GM12878 (cell line): ENCODE results near the gene U2AF2. TPM values are rescaled to one million over a fixed set of nuclear protein-coding genes. Genes with fewer than 3 reads are reported as not detected.

Source experiments
- ATAC-seq: fragments of 200-7000 bp; cut with Tn5 transposase; 3 replicates; pipeline ENCODE4 v1.9.1; 2020; ENCODE audit warnings: mild to moderate bottlenecking, moderate library complexity
- BruUV-seq: library from RNA; stranded (reverse); fragments of 400-500 nt; replicated peaks from 2 replicates; lab custom pipeline; 2021; lab: Mats Ljungman, UMichigan
- CTCF ChIA-PET: fragments of 300-600 bp; sonication (Branson Sonifier 250); formaldehyde crosslinking; extraction: SDS; loops from one replicate; lab custom pipeline; 2021; ENCODE audit warnings: inconsistent platforms; lab: Yijun Ruan, JAX
- POLR2A ChIA-PET: fragments of 350-600 bp; formaldehyde crosslinking; extraction: SDS; loops from one replicate; lab custom pipeline; 2021; ENCODE audit warnings: inconsistent platforms; lab: Charles Lee
- RAD21 ChIA-PET: fragments of 300-600 bp; sonication (Branson Sonifier 250); formaldehyde crosslinking; loops from one replicate; lab custom pipeline; 2023; ENCODE audit warnings: antibody characterized with exemption; ENCODE audit not compliant: unreplicated experiment; lab: Charles Lee
- SMC1A ChIA-PET: fragments of 300-600 bp; sonication (Branson Sonifier 250); formaldehyde crosslinking; loops from one replicate; lab custom pipeline; 2023; ENCODE audit not compliant: unreplicated experiment, uncharacterized antibody; lab: Charles Lee
- DNase-seq: peaks from one replicate; pipeline ENCODE4 v3.0.0-alpha.2; 2011; ENCODE audit warnings: low read depth, low spot score
- FAIRE-seq: peaks from 3 replicates; lab custom pipeline; 2011; peaks lifted over from hg19 to GRCh38; lab: Jason Lieb, UNC
- H2AFZ ChIP-seq: 2 replicates; pipeline ENCODE4 v1.6.0; 2011; ENCODE audit warnings: low read depth, low read length, control low read depth; ENCODE audit not compliant: control insufficient read depth
- H3K27ac ChIP-seq: 2 replicates; pipeline ENCODE4 v1.5.1; 2011; ENCODE audit warnings: control low read depth; ENCODE audit not compliant: control insufficient read depth, insufficient read depth
- H3K27me3 ChIP-seq, 2 experiments: replicated peaks in 1 of 2; 2 replicates each; pipeline versions ENCODE4 v1.6.0 to v1.6.1; 2011; ENCODE audit warnings: low read length in 1 of 2; ENCODE audit not compliant: control insufficient read depth in 2 of 2, insufficient read depth in 2 of 2
- H3K36me3 ChIP-seq, 2 experiments: 2 replicates each; pipeline ENCODE4 v1.5.1; 2011; ENCODE audit warnings: low read length in 1 of 2; ENCODE audit not compliant: control insufficient read depth in 2 of 2, insufficient read depth in 2 of 2
- H3K4me1 ChIP-seq: 2 replicates; pipeline ENCODE4 v1.6.1; 2011; ENCODE audit warnings: mild to moderate bottlenecking, low read length, moderate library complexity, mixed read lengths; ENCODE audit not compliant: control insufficient read depth, insufficient read depth
- H3K4me2 ChIP-seq: 2 replicates; pipeline ENCODE4 v1.6.0; 2011; ENCODE audit warnings: control low read depth; ENCODE audit not compliant: control insufficient read depth, insufficient read depth
- H3K4me3 ChIP-seq: fragments of 200-600 bp; sonication (generic); 2 replicates; pipeline ENCODE4 v1.5.1; 2016
- H3K79me2 ChIP-seq: 2 replicates; pipeline ENCODE4 v1.6.0; 2011; ENCODE audit warnings: low read length; ENCODE audit not compliant: control insufficient read depth, insufficient read depth
- H3K9ac ChIP-seq: 2 replicates; pipeline ENCODE4 v1.8.0; 2011; ENCODE audit warnings: low read length, control low read depth, mixed read lengths; ENCODE audit not compliant: control insufficient read depth, insufficient read depth
- H3K9me3 ChIP-seq: replicated peaks from 3 replicates; pipeline ENCODE4 v1.5.1; 2011; ENCODE audit warnings: mild to moderate bottlenecking, low read length; ENCODE audit not compliant: control insufficient read depth, insufficient read depth
- H4K20me1 ChIP-seq: 2 replicates; pipeline ENCODE4 v1.6.0; 2011; ENCODE audit not compliant: control insufficient read depth, insufficient read depth
- CHD4 ChIP-seq: fragments of 200-600 bp; sonication (generic); IDR thresholded peaks from 2 replicates; pipeline ENCODE4 v1.6.1; 2016; ENCODE audit warnings: mild to moderate bottlenecking
- E4F1 ChIP-seq: fragments of 450-650 bp; IDR thresholded peaks from 2 replicates; pipeline ENCODE4 v1.6.1; 2018; ENCODE audit warnings: borderline replicate concordance, mild to moderate bottlenecking; ENCODE audit not compliant: partially characterized antibody
- HDAC6 ChIP-seq: fragments of 200-600 bp; sonication (generic); IDR thresholded peaks from one replicate; pipeline ENCODE4 v1.8.0; 2017; ENCODE audit warnings: antibody characterized with exemption; ENCODE audit not compliant: unreplicated experiment
- KDM1A ChIP-seq: fragments of 200-600 bp; sonication (generic); IDR thresholded peaks from 2 replicates; pipeline ENCODE4 v1.6.1; 2016; ENCODE audit warnings: borderline replicate concordance
- MYB ChIP-seq: fragments of 150-350 bp; IDR thresholded peaks from 2 replicates; pipeline ENCODE4 v1.6.1; 2014; ENCODE audit warnings: mild to moderate bottlenecking, low read depth, low read length, borderline replicate concordance
- NFYB ChIP-seq: IDR thresholded peaks from 2 replicates; pipeline ENCODE4 v1.6.1; 2011; ENCODE audit warnings: low read depth, mild to moderate bottlenecking, low read length, improper control_type of control experiment, moderate library complexity; ENCODE audit not compliant: insufficient read depth
- NR2C2 ChIP-seq: IDR thresholded peaks from 2 replicates; pipeline ENCODE4 v1.6.1; 2011; ENCODE audit warnings: borderline replicate concordance, low read depth; ENCODE audit not compliant: control insufficient read depth, insufficient read length
- WRNIP1 ChIP-seq: IDR thresholded peaks from 2 replicates; pipeline ENCODE4 v1.6.1; 2011; ENCODE audit warnings: low read depth, low read length, improper control_type of control experiment, borderline replicate concordance
- ZNF592 ChIP-seq: fragments of 450-650 bp; IDR thresholded peaks from 2 replicates; pipeline ENCODE4 v1.6.1; 2017; ENCODE audit warnings: mild to moderate bottlenecking, moderate library complexity
- WGBS: methylation state at CpG from one replicate; pipeline ENCODE4 v1.1.6; 2016; ENCODE audit warnings: low lambda C conversion rate; ENCODE audit not compliant: insufficient replicate concordance, insufficient coverage; ENCODE audit errors: missing lambda C conversion rate; 5-methylcytosine and 5-hydroxymethylcytosine counted together
- in situ Hi-C: fragments of 300-500 bp; cut with MboI; formaldehyde crosslinking; loops from 9 replicates; pipeline ENCODE4 v1.14.3; 2018; ENCODE audit warnings: mixed read lengths
- intact Hi-C: fragments of 100-400 bp; cut with micrococcal nuclease; formaldehyde crosslinking; loops from one replicate; pipeline ENCODE4 v1.14.2; 2022; ENCODE audit not compliant: unreplicated experiment
- polyA plus RNA-seq, 11 experiments: library from polyadenylated mRNA; depleted of rRNA in 4 of 11; unstranded in 6 of 11; stranded (reverse) in 5 of 11; fragments of >200 nt; fragmentation: Nextera tagmentation in 4 of 11; fragmentation: Illumina TruSeq in 1 of 11; extraction: Ambion mirVana in 4 of 11; extraction: Trizol in 1 of 11; gene quantifications; 1 replicate in 1 of 11; 2 replicates in 10 of 11; pipeline versions ENCODE4 v1.2.1 to v1.2.3, GENCODE V29; 2011 to 2016; ENCODE audit warnings: inconsistent platforms in 2 of 11, missing spikeins in 2 of 11, low read depth in 1 of 11
- total RNA-seq, 4 experiments: library from RNA; depleted of rRNA in 3 of 4; stranded (reverse); fragments of >200 nt in 3 of 4; fragmentation: Illumina TruSeq in 1 of 4; extraction: Trizol in 1 of 4; gene quantifications; 2 replicates each; pipeline versions ENCODE4 v1.2.1 to v1.2.3, GENCODE V29; 2013 to 2021

U2AF2 gene
- total and polyA plus RNA-seq, 10 of the 15 experiments (the other 5 are each of a cell fraction or from before 2014, with no cell fraction given) = 3.0 to 338 (median 130) TPM

- Histone ChIP-seq H3K27ac (no peak overlapping the region), H3K9me3 (no peaks in the 10 kb centered on the region; the same call in 2 of the 3 replicates), H3K27me3 (no peaks in the 10 kb centered on the region), H4K20me1 (no peaks in the 10 kb centered on the region), H3K36me3 (no peaks in the 10 kb centered on the region), H3K4me2 (no peak overlapping the region), H3K4me3 (no peak overlapping the region), H3K9ac (no peak overlapping the region), H3K4me1 (no peaks in the 10 kb centered on the region), H2AFZ (no peak overlapping the region), H3K79me2 (no peaks in the 10 kb centered on the region)
- ChIA-PET SMC1A (no interaction called here), CTCF (no interaction called here), RAD21 (no interaction called here), POLR2A (no interaction called here)
- no peak for TF ChIP-seq MYB
- no peak for TF ChIP-seq CHD4
- no peak for TF ChIP-seq KDM1A
- TF ChIP-seq WRNIP1 = no peak
- DNase-seq = no peak
- FAIRE-seq = no peak
- in situ Hi-C loops = no loop called here
- BruUV-seq = no TSS peak
- intact Hi-C loops = no loop called here
- WGBS = 62% methylated on average over 18 of the region's 18 CpGs
- no peak for ATAC-seq
Measured at GRCh38 chr19:55711719-55712118, 56.9 kb downstream of the U2AF2 start.

GRCh38 chr19:55712804-55713631 is 58.2 kb downstream of the U2AF2 start:
- ChIA-PET POLR2A (no interaction called here), RAD21 (no interaction called here), SMC1A (no interaction called here), CTCF (no interaction called here)
- ATAC-seq (no peak), DNase-seq (no peak), FAIRE-seq (no peak)
- H3K79me2 ChIP-seq = no peaks in the 10 kb centered on the region
- no peak overlapping the region for H3K4me2 ChIP-seq
- H3K4me1 ChIP-seq = no peaks in the 10 kb centered on the region
- H3K27me3 ChIP-seq = no peaks in the 10 kb centered on the region
- intact Hi-C loops = no loop called here
- H3K9ac ChIP-seq = no peak overlapping the region
- no peak overlapping the region for H3K4me3 ChIP-seq
- no peak overlapping the region for H2AFZ ChIP-seq
- no peaks in the 10 kb centered on the region for H4K20me1 ChIP-seq
- H3K27ac ChIP-seq = no peak overlapping the region
- H3K9me3 ChIP-seq = no peaks in the 10 kb centered on the region; the same call in 2 of the 3 replicates
- 52% methylated on average over 2 of the region's 3 CpGs for WGBS
- no peaks in the 10 kb centered on the region for H3K36me3 ChIP-seq
- BruUV-seq = no TSS peak
- in situ Hi-C loops = no loop called here
- no peak for TF ChIP-seq NFYB
- TF ChIP-seq ZNF592 = no peak
- TF ChIP-seq E4F1 = no peak
- no peak for TF ChIP-seq HDAC6
- no peak for TF ChIP-seq NR2C2
